Effector memory CD4-positive, alpha-beta T cell (primary cell): Measurements from ENCODE around the gene TLR3.

ENCODE experiments used
- DNase-seq, 3 donors: peaks; one replicate each; pipeline ENCODE4 v3.0.0-alpha.2; 2020
- H3K27ac ChIP-seq: 2 replicates; pipeline ENCODE4 v1.7.0; 2013; ENCODE audit warnings: mild to moderate bottlenecking, low read length, moderate library complexity; ENCODE audit not compliant: insufficient read depth, poor library complexity, severe bottlenecking
- H3K27me3 ChIP-seq: replicated peaks from 2 replicates; pipeline ENCODE4 v1.7.0; 2013; ENCODE audit warnings: mild to moderate bottlenecking, low read length; ENCODE audit not compliant: insufficient read depth, control insufficient read depth, poor library complexity, severe bottlenecking
- H3K36me3 ChIP-seq: 2 replicates; pipeline ENCODE4 v1.7.0; 2013; ENCODE audit warnings: mild to moderate bottlenecking, low read length, moderate library complexity; ENCODE audit not compliant: control insufficient read depth, insufficient read depth
- H3K4me1 ChIP-seq: 2 replicates; pipeline ENCODE4 v1.7.0; 2013; ENCODE audit warnings: low read length, mild to moderate bottlenecking; ENCODE audit not compliant: control insufficient read depth, insufficient read depth, poor library complexity, severe bottlenecking
- H3K4me3 ChIP-seq: 2 replicates; pipeline ENCODE4 v1.7.0; 2013; ENCODE audit warnings: low read length, low read depth, mild to moderate bottlenecking; ENCODE audit not compliant: insufficient read depth, poor library complexity, severe bottlenecking
- H3K9me3 ChIP-seq: 2 replicates; pipeline ENCODE4 v1.7.0; 2013; ENCODE audit warnings: mild to moderate bottlenecking, low read length, moderate library complexity; ENCODE audit not compliant: control insufficient read depth

Gene TLR3

DNA sequence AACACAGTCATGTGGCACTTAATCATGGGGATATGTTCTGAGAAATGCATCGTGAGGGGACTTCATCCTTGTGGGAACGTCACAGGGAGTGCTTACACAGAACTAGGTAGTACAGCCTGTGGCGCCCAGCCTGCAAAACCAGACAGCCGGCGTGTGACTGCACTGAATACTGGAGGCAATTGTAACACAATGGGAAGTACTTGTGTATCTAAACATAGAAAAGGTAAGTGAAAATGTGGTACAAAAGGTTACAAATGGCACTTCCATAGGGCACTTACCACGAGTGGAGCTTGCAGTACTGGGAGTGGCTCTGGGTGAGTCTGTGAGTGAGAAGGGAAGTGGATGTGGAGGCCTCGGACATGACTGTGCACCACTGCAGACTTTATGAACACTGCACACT is 5.2 kb downstream of the TLR3 start:
- Histone ChIP-seq H3K36me3 (no peaks in the 10 kb centered on the region), H3K27ac (no peak overlapping the region), H3K4me3 (no peak overlapping the region), H3K4me1 (no peaks in the 10 kb centered on the region), H3K9me3 (no peaks in the 10 kb centered on the region), H3K27me3 (no peaks in the 10 kb centered on the region)
- no peak for DNase-seq

DNA sequence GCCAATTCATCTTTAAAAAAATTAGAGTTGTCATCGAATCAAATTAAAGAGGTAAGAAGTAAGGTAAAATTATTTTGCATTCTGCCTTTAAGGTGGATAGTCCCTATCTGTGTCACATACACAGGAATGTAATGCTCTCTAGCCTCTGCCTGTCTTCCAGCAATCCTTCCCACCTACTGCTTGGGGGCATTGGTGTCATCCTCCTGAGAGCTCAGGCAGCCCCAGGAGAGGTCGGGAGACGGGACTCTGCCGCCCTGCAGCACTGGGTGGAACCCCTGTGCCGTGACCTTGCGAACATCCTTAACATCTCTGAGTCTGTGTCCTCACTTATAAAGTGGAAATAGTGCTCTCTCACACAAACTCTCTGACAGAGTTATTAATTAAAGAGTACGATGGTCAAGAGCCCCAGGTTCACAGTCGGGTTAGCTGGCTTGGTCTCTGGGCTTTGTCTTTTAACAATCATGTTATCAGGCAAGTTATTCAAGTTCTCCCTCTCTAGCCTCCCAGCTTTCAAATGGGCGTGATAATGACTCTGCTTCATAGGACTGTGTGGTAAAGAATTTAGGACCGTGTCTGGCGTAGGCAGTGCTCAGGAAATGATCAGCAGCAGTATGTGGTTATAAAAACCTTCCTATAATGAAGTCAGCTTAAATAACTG is 10.2 kb downstream of the TLR3 start:
- Histone ChIP-seq H3K27ac (no peak overlapping the region), H3K27me3 (no peaks in the 10 kb centered on the region), H3K4me1 (no peaks in the 10 kb centered on the region), H3K36me3 (no peaks in the 10 kb centered on the region), H3K4me3 (no peak overlapping the region), H3K9me3 (no peaks in the 10 kb centered on the region)
- no peak for DNase-seq

DNA sequence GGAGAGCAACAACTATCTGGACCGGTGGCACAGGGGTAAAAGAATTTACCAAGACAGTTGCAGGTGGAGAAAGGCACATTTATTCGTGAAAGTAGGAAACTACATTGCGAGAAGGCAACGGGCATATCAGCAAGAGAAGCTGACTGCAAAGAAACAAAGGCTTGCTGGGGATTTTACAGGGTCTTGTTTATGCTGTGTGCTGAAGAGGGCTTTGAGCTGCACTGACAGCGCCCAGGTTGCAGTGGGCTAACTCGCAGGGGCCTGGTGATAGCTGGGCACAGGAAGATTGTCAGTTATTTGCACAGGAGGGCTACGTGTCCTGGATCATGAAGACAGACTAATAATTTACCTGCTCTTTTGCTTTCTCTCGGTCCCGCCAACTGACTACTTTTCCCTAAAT is 10.7 kb downstream of the TLR3 start:
- Histone ChIP-seq H3K4me3 (no peak overlapping the region), H3K4me1 (no peaks in the 10 kb centered on the region), H3K27me3 (no peaks in the 10 kb centered on the region), H3K36me3 (no peaks in the 10 kb centered on the region), H3K27ac (no peak overlapping the region), H3K9me3 (no peaks in the 10 kb centered on the region)
- no peak for DNase-seq

DNA sequence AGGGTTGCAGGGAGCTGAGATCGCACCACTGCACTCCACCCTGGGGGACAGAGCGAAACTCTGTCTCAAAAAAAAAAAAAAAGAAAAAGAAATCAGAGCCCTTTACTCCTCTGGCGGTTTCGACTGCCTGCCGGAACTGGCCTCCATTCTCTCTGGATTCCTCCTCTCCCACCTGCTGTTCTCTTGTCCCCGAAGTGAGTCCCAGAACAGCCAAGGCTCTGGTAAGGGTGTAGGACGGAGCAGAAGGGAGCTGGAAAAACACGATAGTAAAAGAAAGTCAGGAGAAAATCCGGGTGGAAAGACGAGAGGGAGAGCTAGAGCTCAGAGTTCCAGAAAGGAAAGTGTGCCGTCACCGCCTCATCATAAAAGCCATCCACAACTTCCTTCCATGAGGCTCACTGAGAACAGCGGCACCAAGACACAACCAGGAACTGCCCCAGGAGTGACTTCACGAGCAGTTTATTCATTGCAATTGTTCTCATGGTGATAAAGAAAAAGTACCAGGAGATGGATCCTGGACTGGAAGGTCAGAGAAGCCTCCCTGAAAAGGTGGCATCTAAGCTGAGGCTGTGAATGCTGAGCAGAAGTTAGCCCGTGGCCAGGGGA is 12.3 kb downstream of the TLR3 start:
- no peak overlapping the region for H3K4me3 ChIP-seq
- H3K27ac ChIP-seq: no peak overlapping the region
- H3K4me1 ChIP-seq: no peaks in the 10 kb centered on the region
- DNase-seq: no peak
- no peaks in the 10 kb centered on the region for H3K36me3 ChIP-seq
- no peaks in the 10 kb centered on the region for H3K27me3 ChIP-seq
- H3K9me3 ChIP-seq: no peaks in the 10 kb centered on the region

DNA sequence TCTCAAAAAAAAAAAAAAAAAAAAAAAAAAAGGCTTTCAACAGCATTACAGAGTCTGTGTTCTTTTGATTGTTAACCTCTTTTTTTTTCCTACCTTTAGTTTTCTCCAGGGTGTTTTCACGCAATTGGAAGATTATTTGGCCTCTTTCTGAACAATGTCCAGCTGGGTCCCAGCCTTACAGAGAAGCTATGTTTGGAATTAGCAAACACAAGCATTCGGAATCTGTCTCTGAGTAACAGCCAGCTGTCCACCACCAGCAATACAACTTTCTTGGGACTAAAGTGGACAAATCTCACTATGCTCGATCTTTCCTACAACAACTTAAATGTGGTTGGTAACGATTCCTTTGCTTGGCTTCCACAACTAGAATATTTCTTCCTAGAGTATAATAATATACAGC is 13.3 kb downstream of the TLR3 start:
- no peaks in the 10 kb centered on the region for H3K9me3 ChIP-seq
- no peak overlapping the region for H3K27ac ChIP-seq
- H3K36me3 ChIP-seq: no peaks in the 10 kb centered on the region
- no peak overlapping the region for H3K4me3 ChIP-seq
- H3K4me1 ChIP-seq: no peaks in the 10 kb centered on the region
- no peak for DNase-seq
- H3K27me3 ChIP-seq: no peaks in the 10 kb centered on the region

DNA sequence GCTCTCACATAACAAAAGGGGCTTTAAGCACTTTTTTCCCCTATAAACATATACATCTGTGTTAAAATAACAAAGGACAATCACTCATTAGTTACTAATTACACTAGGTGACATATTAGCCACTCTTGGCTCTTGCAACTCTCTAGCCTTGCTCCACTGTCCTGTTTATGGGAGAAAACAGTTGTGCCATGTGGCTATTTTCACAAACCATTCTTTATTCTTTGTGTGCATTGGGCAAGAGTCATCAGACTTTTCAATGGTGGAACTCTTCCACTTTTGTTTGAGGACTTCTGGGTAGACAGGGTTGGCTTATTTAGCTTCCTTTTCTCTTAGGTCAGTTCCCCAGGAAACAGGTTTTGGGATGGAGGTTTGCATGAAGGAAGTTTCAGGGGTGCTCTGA is 19.6 kb downstream of the TLR3 start:
- no peak overlapping the region for H3K27ac ChIP-seq
- H3K27me3 ChIP-seq: no peaks in the 10 kb centered on the region
- no peak overlapping the region for H3K4me3 ChIP-seq
- no peaks in the 10 kb centered on the region for H3K36me3 ChIP-seq
- no peaks in the 10 kb centered on the region for H3K9me3 ChIP-seq
- DNase-seq: no peak
- no peaks in the 10 kb centered on the region for H3K4me1 ChIP-seq

DNA sequence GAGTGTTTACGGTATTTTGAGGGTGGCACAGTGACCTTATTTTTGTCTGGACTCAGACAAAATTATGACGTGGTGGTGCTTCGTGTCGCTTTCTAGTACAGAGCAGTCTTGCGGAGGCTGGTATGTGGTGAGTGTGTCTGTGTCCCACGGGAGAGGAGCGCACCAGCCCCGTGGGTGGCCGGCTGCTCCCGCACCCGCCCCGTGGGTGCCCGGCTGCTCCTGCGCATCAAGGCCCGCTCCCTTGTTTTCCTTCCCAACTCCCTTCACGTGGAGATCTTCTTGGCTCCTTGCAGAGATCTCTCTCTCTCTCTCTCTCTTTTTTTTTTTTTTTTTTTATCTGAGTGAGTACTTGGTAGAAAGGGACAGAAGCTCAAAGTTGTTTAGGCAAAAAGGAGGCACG is 23.3 kb downstream of the TLR3 start:
- DNase-seq: no peak
- Histone ChIP-seq H3K4me1 (no peaks in the 10 kb centered on the region), H3K4me3 (no peak overlapping the region), H3K36me3 (no peaks in the 10 kb centered on the region), H3K27me3 (no peaks in the 10 kb centered on the region), H3K27ac (no peak overlapping the region), H3K9me3 (no peaks in the 10 kb centered on the region)

DNA sequence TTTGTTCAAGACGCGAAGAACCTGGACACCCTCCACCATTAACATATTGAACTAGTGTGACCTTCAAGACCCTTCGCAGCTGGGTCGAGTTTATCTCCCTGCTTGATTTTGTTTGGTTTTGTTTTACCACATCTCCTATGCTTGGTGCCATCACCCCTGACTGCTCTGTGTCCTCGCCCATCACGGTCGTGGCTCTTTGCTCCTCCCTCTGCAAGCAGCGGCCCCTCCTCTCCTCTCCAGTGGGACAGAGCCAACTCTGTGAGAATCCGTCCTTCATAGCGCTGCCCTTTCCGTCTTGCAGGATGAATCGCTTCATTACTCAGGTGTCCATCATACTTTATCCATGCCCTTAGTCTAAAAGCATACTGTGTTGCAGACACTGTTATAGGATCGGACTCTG is 26.4 kb downstream of the TLR3 start:
- no peak overlapping the region for H3K4me3 ChIP-seq
- DNase-seq: no peak
- no peaks in the 10 kb centered on the region for H3K36me3 ChIP-seq
- H3K9me3 ChIP-seq: no peaks in the 10 kb centered on the region
- H3K27me3 ChIP-seq: no peaks in the 10 kb centered on the region
- no peak overlapping the region for H3K27ac ChIP-seq
- no peaks in the 10 kb centered on the region for H3K4me1 ChIP-seq

DNA sequence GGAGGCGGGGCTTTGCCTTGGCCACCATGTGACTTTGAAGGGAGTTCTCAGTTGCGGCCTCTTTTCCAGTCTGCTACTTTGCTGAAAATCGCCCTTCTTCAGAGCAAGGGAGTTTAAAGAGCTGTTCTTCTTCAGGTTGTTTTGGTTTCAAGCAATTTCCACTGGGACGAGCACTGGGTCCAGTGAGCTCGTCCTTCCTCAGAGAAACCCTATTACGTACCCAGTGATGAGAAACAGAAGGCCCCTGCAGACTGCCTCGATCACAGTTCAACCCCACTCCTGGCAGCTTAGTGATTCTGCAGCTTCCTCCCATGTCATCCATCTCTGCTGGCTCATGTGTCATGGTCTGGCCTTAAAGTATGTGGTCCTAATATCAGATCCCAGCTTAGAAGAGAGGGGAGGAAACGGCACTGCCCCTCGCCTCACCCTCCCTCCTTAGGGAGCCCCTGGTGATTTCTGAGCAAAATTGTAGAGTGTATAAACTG is 27.8 kb downstream of the TLR3 start:
- Histone ChIP-seq H3K36me3 (no peaks in the 10 kb centered on the region), H3K4me1 (no peaks in the 10 kb centered on the region), H3K27me3 (no peaks in the 10 kb centered on the region), H3K27ac (no peak overlapping the region), H3K4me3 (no peak overlapping the region), H3K9me3 (no peaks in the 10 kb centered on the region)
- no peak for DNase-seq

DNA sequence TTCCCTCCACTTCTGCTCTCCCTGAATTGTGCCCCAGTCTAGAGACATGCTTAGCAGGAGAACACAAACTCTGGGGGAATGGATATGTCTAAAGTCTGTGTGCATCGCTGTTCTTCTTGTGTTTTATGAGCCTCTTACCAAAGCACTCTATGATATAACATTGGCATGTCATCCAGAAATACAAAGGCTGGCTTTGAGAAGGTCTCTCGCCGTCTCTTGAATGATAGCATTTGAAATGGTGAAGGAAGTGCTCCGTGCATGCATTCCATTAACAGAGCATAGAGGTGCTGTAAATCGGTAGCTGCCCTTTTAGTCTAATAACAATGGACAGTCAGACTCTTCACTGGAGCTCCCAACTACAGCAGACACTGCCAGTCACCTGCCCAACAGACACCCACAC is 28.4 kb downstream of the TLR3 start:
- DNase-seq: no peak
- Histone ChIP-seq H3K9me3 (no peaks in the 10 kb centered on the region), H3K27ac (no peak overlapping the region), H3K27me3 (no peaks in the 10 kb centered on the region), H3K4me1 (no peaks in the 10 kb centered on the region), H3K36me3 (no peaks in the 10 kb centered on the region), H3K4me3 (no peak overlapping the region)
